ENCODE data around the gene EPC2. TPM values are rescaled to one million over a fixed set of nuclear protein-coding genes. Genes with fewer than 3 reads are reported as not detected.

The EPC2 gene, protein sequence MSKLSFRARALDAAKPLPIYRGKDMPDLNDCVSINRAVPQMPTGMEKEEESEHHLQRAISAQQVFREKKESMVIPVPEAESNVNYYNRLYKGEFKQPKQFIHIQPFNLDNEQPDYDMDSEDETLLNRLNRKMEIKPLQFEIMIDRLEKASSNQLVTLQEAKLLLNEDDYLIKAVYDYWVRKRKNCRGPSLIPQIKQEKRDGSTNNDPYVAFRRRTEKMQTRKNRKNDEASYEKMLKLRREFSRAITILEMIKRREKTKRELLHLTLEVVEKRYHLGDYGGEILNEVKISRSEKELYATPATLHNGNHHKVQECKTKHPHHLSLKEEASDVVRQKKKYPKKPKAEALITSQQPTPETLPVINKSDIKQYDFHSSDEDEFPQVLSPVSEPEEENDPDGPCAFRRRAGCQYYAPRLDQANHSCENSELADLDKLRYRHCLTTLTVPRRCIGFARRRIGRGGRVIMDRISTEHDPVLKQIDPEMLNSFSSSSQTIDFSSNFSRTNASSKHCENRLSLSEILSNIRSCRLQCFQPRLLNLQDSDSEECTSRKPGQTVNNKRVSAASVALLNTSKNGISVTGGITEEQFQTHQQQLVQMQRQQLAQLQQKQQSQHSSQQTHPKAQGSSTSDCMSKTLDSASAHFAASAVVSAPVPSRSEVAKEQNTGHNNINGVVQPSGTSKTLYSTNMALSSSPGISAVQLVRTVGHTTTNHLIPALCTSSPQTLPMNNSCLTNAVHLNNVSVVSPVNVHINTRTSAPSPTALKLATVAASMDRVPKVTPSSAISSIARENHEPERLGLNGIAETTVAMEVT
- 10 to 100 TPM; 39.2 to 45.2 TPM for total RNA-seq

DNA sequence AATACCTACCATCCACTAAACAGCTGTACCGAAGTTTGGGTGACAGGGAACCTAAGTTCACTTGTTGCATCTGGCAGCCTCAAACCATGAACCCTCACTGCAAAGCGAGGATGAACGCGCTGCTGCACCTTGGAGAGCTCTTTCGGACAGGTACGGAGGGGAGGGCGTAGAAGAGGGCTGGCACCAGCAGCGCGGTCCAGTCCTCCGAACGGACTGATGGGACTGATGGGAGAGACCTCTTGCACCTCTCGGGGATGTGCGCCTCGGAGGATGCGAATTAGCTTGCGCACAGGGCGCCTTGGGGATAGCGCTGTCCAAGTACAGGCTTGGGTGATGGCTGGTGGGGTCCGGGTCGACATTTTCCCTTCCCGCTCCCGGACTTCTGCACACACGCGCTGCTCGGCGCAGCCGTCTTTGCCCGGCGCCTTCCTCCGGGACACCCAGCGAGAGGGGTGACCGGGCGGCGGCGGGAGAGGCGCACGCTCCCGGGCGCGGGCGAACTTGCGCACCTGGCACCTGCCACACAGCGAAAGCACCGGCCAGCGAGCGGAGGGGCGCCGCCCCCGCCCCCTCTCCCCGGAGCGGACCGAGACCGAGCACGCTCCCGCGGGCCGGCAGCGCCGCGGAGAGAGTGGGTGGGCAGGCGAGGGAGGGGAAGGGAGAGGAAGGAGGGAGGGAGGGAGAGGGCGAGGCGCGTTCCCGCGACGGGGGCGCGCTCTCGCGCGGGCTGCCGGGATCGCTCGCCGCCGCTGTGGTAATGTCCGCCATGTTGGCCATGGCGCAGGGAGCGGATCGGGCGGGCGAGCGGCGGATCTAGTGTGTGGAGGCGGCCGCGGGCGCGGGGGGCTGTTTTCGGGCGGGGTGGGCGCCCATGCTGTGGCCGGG lies at the start of gene EPC2:
Gene EPC2 (plus strand): TSS at position 754 of the 885 bp plus-strand sequence. CDS start 267 bp downstream, outside the sequence.
- H3K9me3 Mint-ChIP-seq, result no peaks in the 10 kb centered on the region
- peaks cover 5% of the 10 kb centered on the region for H3K27me3 Mint-ChIP-seq
- H3K4me3 Mint-ChIP-seq, result peak within 1 kb of the TSS; percentile 98
- peaks cover 6% of the 10 kb centered on the region for H3K36me3 Mint-ChIP-seq
- peaks cover 22% of the 10 kb centered on the region for H3K4me1 Mint-ChIP-seq
- POLR2A ChIA-PET, result interaction anchor here (0.6 to 1.5 kb wide), 6 partner anchors 11 to 623 kb away, joined by 3 to 9 read pairs (median 4); partner anchors contain the start of genes MBD5 and ORC4
- peak; percentile 55 for ATAC-seq (ENCODE audit: low read depth)
- H3K27ac Mint-ChIP-seq, result peak within 1 kb of the TSS; percentile 93
- peak; percentile 94 for DNase-seq

DNA sequence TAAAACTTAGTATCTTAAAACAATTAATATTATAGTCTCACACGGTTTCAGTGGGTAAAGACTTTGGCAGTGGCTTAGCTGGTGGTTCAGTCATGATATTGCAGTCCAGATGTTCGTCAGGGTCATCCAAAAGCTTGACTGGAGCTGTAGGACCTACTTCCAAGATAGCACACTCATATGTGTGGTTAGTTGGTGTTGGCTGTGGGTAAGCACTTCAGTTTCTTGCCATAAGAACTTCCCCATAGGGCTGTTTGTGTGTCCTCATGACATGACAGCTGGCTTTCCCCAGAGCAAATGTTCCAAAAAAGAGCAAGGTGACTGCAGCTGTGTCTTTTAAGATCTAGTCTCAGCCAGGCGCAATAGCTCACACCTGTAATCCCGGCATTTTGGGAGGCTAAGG lies 48.5 kb upstream of the EPC2 start:
- no peak overlapping the region for H3K27ac Mint-ChIP-seq
- no peak overlapping the region for H3K4me3 Mint-ChIP-seq
- DNase-seq, result no peak
- H3K36me3 Mint-ChIP-seq, result no peaks in the 10 kb centered on the region
- no peaks in the 10 kb centered on the region for H3K4me1 Mint-ChIP-seq
- no peaks in the 10 kb centered on the region for H3K27me3 Mint-ChIP-seq
- POLR2A ChIA-PET, result no interaction called here
- no peaks in the 10 kb centered on the region for H3K9me3 Mint-ChIP-seq
- ATAC-seq (ENCODE audit: low read depth), result no peak

DNA sequence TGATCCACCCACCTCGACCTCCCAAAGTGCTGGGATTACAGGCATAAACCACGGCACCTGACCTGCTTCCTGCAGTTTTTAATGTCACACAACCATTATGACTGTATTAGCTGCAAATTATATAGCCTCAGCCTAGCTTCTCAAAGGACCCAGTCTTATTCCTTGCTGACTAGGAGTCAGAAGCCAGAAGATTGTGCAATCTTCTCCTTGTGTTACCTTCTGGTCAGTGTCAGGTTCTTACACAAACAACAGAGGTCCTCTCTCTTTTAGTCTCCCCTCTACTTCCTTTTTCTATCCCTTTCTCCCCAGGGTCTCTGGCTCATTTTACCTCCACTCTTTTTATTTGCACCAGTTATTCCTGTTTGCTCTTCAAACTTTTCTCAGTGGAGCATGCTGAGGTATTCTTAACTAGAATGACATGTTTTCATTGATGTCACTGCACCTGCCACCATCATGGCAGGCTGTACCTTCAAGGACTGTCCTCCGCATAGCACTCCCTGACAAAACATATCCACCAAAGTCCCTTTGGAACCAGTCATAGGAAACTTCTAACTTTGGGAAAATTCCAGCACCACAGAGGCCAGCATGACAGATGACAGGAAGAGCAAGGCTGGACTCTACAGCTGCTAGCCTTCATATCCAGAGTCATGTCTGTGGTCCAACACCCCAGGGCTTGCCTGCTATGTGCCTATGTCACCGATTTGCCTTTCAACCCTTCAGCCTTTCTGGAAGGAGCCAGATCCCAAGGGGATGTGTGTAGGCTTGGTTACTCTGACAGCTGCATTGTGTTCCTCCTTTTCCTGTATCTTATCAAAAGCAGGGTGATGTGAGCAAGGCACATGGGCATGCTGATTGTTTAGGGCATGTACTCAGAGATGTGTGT lies 45.2 kb upstream of the EPC2 start:
- Mint-ChIP-seq H3K4me1 (peaks cover 2% of the 10 kb centered on the region), H3K27ac (no peak overlapping the region), H3K4me3 (no peak overlapping the region), H3K9me3 (peaks cover 3% of the 10 kb centered on the region), H3K27me3 (no peaks in the 10 kb centered on the region), H3K36me3 (no peaks in the 10 kb centered on the region)
- ATAC-seq (ENCODE audit: low read depth), result no peak
- POLR2A ChIA-PET, result no interaction called here
- no peak for DNase-seq

DNA sequence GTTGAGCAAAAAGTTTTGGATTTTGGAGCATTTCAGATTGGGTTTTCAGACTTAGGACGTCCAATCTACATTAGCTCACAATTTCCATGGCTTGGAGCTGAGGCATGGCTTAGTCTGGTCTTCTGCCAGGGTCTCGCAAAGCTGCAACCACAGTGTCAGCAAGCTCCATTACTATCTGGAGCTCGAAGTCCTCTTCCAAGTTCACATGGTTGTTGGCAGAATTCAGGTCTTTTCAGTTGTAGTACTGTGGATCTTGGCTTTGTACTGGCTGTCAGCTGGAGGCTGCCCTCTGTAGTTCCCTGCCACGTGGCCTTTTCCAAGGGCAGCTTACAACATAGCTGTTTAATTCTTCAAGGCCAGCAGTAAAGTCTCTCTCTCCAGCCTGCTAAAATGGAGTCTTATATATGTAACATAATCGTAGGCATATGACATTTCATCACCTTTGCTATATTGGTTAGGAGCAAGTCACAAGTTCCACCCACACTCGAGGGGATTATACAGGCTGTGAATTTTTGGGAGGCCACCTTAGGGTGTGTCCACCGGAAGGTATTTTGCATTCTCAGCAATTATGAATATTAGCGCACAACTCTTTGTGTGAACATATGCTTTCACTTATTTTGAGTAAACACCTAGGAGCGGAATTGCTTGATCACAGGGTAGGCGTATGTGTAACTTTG lies 41.5 kb upstream of the EPC2 start:
- no peak overlapping the region for H3K27ac Mint-ChIP-seq
- ATAC-seq (ENCODE audit: low read depth), result no peak
- H3K27me3 Mint-ChIP-seq, result no peaks in the 10 kb centered on the region
- POLR2A ChIA-PET, result no interaction called here
- peaks cover 2% of the 10 kb centered on the region for H3K4me1 Mint-ChIP-seq
- no peak overlapping the region for H3K4me3 Mint-ChIP-seq
- no peak for DNase-seq
- no peaks in the 10 kb centered on the region for H3K36me3 Mint-ChIP-seq
- H3K9me3 Mint-ChIP-seq, result peaks cover 3% of the 10 kb centered on the region

DNA sequence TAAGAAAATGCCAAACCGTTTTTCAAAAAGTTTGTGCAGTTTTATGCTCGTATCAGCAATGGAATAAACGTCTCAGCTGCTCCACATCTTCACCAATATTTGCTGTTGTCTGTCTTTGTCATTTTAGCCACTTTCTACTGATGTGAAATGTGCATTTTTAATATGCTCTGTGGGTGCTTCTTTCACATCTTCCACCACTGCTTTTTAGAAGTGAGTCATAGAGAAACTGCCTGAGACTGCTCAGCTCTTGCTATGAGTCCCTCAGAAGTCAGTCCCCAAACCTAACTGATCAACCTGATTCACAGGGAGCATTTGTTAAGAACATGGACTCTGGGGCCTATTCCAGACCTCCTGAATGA lies 41.0 kb upstream of the EPC2 start:
- peaks cover 2% of the 10 kb centered on the region for H3K4me1 Mint-ChIP-seq
- ATAC-seq (ENCODE audit: low read depth), result peak; percentile 82
- POLR2A ChIA-PET, result no interaction called here
- H3K4me3 Mint-ChIP-seq, result no peak overlapping the region
- no peak overlapping the region for H3K27ac Mint-ChIP-seq
- peaks cover 3% of the 10 kb centered on the region for H3K9me3 Mint-ChIP-seq
- H3K36me3 Mint-ChIP-seq, result no peaks in the 10 kb centered on the region
- no peak for DNase-seq
- H3K27me3 Mint-ChIP-seq, result no peaks in the 10 kb centered on the region

DNA sequence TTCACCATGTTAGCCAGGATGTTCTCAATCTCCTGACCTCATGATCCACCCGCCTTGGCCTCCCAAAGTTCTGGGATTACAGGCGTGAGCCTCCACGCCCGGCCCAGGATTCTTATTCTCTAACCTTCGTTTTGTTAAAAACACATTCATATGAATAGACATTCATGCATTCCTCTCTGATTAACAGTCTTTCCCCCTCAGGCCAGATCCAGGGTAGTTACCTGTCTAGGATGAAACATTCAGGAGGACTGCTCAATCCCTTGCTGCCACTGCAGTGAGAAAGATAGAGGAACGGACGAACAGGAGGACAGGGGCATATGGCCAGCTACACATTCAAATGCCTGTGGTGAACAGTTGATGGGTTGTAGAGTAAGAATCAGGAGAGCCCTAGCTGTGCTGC lies 39.6 kb upstream of the EPC2 start:
- DNase-seq (no peak), ATAC-seq (ENCODE audit: low read depth) (no peak)
- peaks cover 3% of the 10 kb centered on the region for H3K9me3 Mint-ChIP-seq
- POLR2A ChIA-PET, result no interaction called here
- H3K27ac Mint-ChIP-seq, result no peak overlapping the region
- H3K27me3 Mint-ChIP-seq, result no peaks in the 10 kb centered on the region
- H3K4me3 Mint-ChIP-seq, result no peak overlapping the region
- peaks cover 2% of the 10 kb centered on the region for H3K4me1 Mint-ChIP-seq
- no peaks in the 10 kb centered on the region for H3K36me3 Mint-ChIP-seq

DNA sequence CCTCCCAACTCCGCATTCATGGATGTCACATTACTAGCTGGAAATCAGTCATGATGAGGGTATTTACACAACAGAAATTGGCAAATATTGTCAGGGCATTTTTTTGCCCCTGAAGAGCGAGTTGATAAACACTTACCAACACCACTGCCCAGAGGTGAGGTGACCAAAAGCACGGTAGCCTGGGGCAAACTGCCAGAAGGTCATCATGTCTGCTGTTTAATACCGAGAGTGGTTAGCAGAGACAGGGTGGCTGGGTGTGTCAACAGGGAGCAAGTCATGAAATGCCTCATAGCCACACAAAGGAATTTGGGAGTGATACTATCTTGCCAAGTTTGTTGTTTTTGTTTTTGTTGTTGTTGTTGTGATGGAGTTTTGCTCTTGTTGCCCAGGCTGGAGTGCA lies 37.0 kb upstream of the EPC2 start:
- no peak for DNase-seq
- H3K4me3 Mint-ChIP-seq, result no peak overlapping the region
- POLR2A ChIA-PET, result no interaction called here
- H3K36me3 Mint-ChIP-seq, result no peaks in the 10 kb centered on the region
- H3K27ac Mint-ChIP-seq, result no peak overlapping the region
- no peaks in the 10 kb centered on the region for H3K27me3 Mint-ChIP-seq
- ATAC-seq (ENCODE audit: low read depth), result no peak
- H3K4me1 Mint-ChIP-seq, result peaks cover 2% of the 10 kb centered on the region
- peaks cover under 1% of the 10 kb centered on the region for H3K9me3 Mint-ChIP-seq

DNA sequence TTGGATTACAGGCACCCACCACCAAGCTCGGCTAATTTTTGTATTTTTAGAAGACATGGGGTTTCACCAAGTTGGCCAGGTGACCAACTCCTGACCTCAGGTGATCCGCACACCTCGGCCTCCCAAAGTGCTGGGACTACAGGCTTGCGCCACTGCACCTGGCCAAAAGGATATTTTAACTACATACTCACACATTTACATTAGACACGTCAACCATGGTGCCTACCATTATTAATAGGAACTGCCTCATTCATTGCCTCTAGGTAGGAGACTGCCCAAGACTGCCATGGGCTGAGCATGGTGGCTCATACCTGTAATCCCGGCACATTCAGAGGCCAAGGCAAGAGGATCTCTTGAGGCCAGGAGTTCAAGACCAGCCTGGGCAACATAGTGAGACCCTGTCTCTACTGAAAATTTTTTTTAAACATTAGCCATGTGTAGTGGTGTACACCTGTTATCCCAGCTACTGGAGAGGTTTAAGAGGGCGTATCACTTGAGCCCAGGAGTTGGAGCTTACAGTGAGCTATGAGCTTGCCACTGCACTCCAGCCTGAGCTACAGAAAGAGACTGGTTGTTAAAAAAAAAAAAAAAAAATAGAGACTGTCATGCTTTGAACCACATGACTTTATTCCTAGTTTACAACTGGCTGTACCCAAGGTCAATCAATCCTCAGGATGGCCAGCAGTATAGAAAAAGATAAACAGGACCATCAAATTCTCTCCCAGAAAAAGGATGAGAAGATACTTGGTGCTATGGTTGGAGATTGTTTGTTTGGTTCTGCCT lies 31.1 kb upstream of the EPC2 start:
- H3K27me3 Mint-ChIP-seq, result no peaks in the 10 kb centered on the region
- no peak overlapping the region for H3K4me3 Mint-ChIP-seq
- POLR2A ChIA-PET, result interaction anchor here (0.9 kb wide), 1 partner anchor 30 kb away, joined by 4 read pairs; no protein-coding TSS in a partner anchor
- H3K4me1 Mint-ChIP-seq, result peaks cover 10% of the 10 kb centered on the region
- ATAC-seq (ENCODE audit: low read depth), result no peak
- peaks cover 3% of the 10 kb centered on the region for H3K36me3 Mint-ChIP-seq
- H3K9me3 Mint-ChIP-seq, result peaks cover 4% of the 10 kb centered on the region
- no peak overlapping the region for H3K27ac Mint-ChIP-seq
- DNase-seq, result no peak

DNA sequence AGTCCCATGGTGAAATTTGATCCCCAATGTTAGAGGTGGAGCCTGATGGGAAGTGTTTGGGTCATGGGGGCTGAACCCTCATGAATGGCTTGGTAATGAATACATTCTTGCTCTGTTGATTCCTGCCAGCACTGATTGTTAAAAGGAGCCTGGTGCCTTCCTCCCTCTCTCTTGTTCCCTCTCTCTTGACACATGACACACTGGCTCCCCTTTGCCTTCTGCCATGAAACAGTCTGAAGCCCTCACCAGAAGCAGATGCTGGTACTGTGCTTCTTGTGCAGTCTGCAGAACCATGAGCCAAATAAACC lies 30.6 kb upstream of the EPC2 start:
- Mint-ChIP-seq H3K27me3 (no peaks in the 10 kb centered on the region), H3K4me3 (no peak overlapping the region), H3K27ac (peak overlapping the region; percentile 4), H3K36me3 (peaks cover 3% of the 10 kb centered on the region), H3K9me3 (peaks cover 4% of the 10 kb centered on the region), H3K4me1 (peaks cover 10% of the 10 kb centered on the region)
- POLR2A ChIA-PET, result interaction anchor here (0.9 kb wide), 1 partner anchor 30 kb away, joined by 4 read pairs; no protein-coding TSS in a partner anchor
- DNase-seq, result no peak
- ATAC-seq (ENCODE audit: low read depth), result peak; percentile 18

DNA sequence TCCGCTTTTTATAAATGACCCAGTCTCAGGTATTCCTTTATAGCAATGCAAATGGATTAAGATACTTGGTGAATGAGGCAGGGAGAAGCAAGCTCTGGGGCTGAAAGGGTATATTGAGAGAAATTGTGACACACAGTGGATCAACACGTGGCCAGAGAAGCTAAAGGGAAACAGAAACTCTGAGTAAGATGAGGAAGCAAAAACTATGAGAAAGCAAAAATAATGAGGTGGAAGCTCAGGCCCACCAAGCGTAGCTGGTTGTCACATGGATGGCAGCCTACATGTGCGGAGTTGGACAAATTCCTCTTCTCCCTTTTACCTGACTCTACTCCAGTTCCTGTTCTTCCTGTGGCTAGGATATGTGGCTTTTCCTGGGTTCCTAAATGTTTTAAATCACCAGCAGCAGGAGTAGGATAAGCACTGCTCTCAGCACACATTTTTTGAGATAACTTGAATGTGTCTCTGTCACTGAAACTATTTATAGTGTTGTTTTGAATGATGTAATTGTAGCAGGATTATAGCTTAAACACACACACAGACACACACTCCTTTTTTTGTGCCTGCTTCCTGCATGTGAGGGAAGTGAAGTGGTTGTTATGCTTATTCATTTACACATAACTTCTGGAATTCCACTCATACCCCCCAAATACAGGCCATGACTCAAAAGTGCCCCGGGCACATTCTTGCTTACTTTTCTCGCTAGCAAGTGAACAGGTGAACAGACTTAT lies 30.1 kb upstream of the EPC2 start:
- Mint-ChIP-seq H3K9me3 (peaks cover 4% of the 10 kb centered on the region), H3K27me3 (no peaks in the 10 kb centered on the region), H3K4me1 (peaks cover 10% of the 10 kb centered on the region), H3K27ac (peak overlapping the region; percentile 4), H3K4me3 (no peak overlapping the region), H3K36me3 (peaks cover 3% of the 10 kb centered on the region)
- POLR2A ChIA-PET, result interaction anchor here (0.9 kb wide), 1 partner anchor 29 kb away, joined by 4 read pairs; no protein-coding TSS in a partner anchor
- no peak for DNase-seq
- ATAC-seq (ENCODE audit: low read depth), result peak; percentile 65

DNA sequence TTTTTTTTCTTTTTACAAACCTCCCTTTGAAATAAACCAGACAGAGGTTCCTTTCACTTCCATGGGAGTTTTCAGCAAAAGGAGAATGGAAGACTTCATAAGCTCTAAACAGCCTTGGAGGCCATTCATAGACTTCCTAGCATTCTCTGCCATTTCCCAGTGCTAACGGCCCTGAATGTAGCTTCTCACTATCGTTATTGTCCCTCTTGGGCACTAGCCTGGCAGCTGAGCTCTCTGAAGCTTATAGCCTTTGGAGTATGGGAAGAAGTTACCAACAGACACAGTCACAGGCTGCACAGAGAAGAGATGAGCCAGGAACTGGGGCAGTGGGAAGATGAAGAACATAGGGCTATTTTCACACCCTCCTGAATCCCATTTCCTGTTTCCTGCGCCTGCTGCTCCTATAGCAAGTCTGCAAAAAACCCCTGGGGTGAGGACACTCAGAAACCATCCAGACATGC lies 29.1 kb upstream of the EPC2 start:
- ATAC-seq (ENCODE audit: low read depth), result no peak
- POLR2A ChIA-PET, result no interaction called here
- peaks cover 7% of the 10 kb centered on the region for H3K9me3 Mint-ChIP-seq
- no peaks in the 10 kb centered on the region for H3K27me3 Mint-ChIP-seq
- peaks cover 5% of the 10 kb centered on the region for H3K36me3 Mint-ChIP-seq
- no peak for DNase-seq
- H3K4me1 Mint-ChIP-seq, result peaks cover 10% of the 10 kb centered on the region
- H3K27ac Mint-ChIP-seq, result no peak overlapping the region
- no peak overlapping the region for H3K4me3 Mint-ChIP-seq
